ACC112 (cell line): ENCODE measurements around the gene CTSE.

Experiments
- H2AFZ ChIP-seq: fragments of 200-600 bp; sonication (generic); one replicate; pipeline ENCODE4 v1.6.0; 2017; ENCODE audit warnings: antibody characterized with exemption, low read length; ENCODE audit not compliant: unreplicated experiment
- H3K27ac ChIP-seq: fragments of 200-600 bp; sonication (generic); 2 replicates; pipeline ENCODE4 v1.5.1; 2014; ENCODE audit warnings: low read depth, mild to moderate bottlenecking, antibody characterized with exemption, low read length, moderate library complexity
- H3K27me3 ChIP-seq: fragments of 200-600 bp; sonication (generic); 2 replicates; pipeline ENCODE4 v1.6.1; 2014; ENCODE audit warnings: mild to moderate bottlenecking, antibody characterized with exemption, low read length, moderate library complexity, mixed read lengths; ENCODE audit not compliant: insufficient read depth
- H3K36me3 ChIP-seq: fragments of 200-600 bp; sonication (generic); 2 replicates; pipeline ENCODE4 v1.6.1; 2016; ENCODE audit warnings: mild to moderate bottlenecking, antibody characterized with exemption, low read length, moderate library complexity, mixed read lengths; ENCODE audit not compliant: insufficient read depth
- H3K4me1 ChIP-seq: fragments of 200-600 bp; sonication (generic); one replicate; pipeline ENCODE4 v1.6.1; 2016; ENCODE audit warnings: low read length, mixed read lengths; ENCODE audit not compliant: insufficient read depth, unreplicated experiment, control insufficient read depth
- H3K4me3 ChIP-seq: fragments of 200-600 bp; sonication (generic); 2 replicates; pipeline ENCODE4 v1.5.1; 2014; ENCODE audit warnings: mild to moderate bottlenecking, low read depth, low read length
- H3K79me2 ChIP-seq: fragments of 200-600 bp; sonication (generic); one replicate; pipeline ENCODE4 v1.6.0; 2016; ENCODE audit warnings: low read length; ENCODE audit not compliant: control insufficient read depth, unreplicated experiment, insufficient read depth

Gene CTSE

GRCh38 chr1:205971082-205971481 lies 52.6 kb downstream of the CTSE start:
- Histone ChIP-seq H2AFZ (no peak overlapping the region), H3K4me1 (peaks cover 3% of the 10 kb centered on the region), H3K4me3 (no peak overlapping the region), H3K27me3 (no peaks in the 10 kb centered on the region), H3K79me2 (no peaks in the 10 kb centered on the region), H3K27ac (no peak overlapping the region), H3K36me3 (no peaks in the 10 kb centered on the region)

DNA sequence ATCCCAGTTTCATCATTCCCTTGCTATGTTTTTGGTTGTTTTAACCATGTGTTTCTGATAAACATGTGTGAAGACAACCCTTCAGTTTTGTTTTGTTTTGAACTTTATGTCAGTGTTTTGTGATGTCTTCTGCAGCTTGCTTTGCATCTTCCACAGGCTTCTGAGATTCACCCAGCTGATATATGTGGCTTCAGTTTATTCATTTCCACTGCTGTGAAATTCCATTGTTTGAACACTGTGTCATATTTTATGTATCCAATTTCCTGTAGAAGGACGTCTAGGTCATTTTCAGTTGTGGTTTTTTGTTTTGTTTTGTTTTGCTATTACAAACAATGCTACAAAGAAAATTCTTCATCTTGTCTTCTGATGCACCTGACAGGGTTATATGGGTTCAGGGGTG lies 53.2 kb downstream of the CTSE start:
- Histone ChIP-seq H2AFZ (no peak overlapping the region), H3K4me1 (peaks cover 3% of the 10 kb centered on the region)

DNA sequence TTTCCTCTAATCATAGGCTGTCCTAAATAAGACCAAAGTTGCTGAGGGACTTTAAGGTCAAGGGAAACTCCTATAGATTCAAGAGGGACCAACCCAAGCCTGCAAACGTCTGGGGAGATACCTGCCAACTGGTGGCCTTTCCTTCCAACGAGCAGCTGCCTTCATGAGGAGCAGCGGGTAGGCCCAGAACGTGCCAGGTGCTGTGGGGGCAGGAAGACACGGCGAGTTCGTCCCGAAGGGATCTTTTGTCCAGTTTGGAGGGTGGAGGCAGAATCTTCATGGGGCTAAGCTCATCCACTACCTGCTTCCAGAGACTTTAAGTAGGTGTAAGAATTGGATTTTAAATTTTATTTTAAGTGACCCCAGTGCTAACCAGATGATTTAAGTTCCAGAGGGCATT lies 54.5 kb downstream of the CTSE start:
- H3K27me3 ChIP-seq: no peaks in the 10 kb centered on the region
- H3K27ac ChIP-seq: no peak overlapping the region
- H3K4me1 ChIP-seq: peaks cover 3% of the 10 kb centered on the region
- no peak overlapping the region for H3K4me3 ChIP-seq
- H3K79me2 ChIP-seq: no peaks in the 10 kb centered on the region
- H2AFZ ChIP-seq: no peak overlapping the region
- H3K36me3 ChIP-seq: no peaks in the 10 kb centered on the region

More for the DNA sequence above, 53.2 kb downstream of the CTSE start:
- Histone ChIP-seq H3K36me3 (no peaks in the 10 kb centered on the region), H3K27me3 (no peaks in the 10 kb centered on the region), H3K4me3 (no peak overlapping the region), H3K79me2 (no peaks in the 10 kb centered on the region), H3K27ac (no peak overlapping the region)

GRCh38 chr1:205967554-205968335 lies 56.0 kb downstream of the CTSE start:
- Histone ChIP-seq H2AFZ (no peak overlapping the region), H3K4me3 (no peak overlapping the region), H3K27ac (no peak overlapping the region), H3K79me2 (no peaks in the 10 kb centered on the region), H3K27me3 (no peaks in the 10 kb centered on the region), H3K4me1 (peaks cover 18% of the 10 kb centered on the region), H3K36me3 (no peaks in the 10 kb centered on the region)

- Histone ChIP-seq H3K4me3 (no peak overlapping the region), H3K79me2 (no peaks in the 10 kb centered on the region), H3K36me3 (no peaks in the 10 kb centered on the region), H2AFZ (no peak overlapping the region), H3K27me3 (no peaks in the 10 kb centered on the region), H3K4me1 (peaks cover 35% of the 10 kb centered on the region), H3K27ac (no peak overlapping the region)
These were observed 58.4 kb downstream of the CTSE start for GRCh38 chr1:205965036-205965884.

GRCh38 chr1:205963352-205964155 lies 60.1 kb downstream of the CTSE start:
- no peaks in the 10 kb centered on the region for H3K27me3 ChIP-seq
- no peaks in the 10 kb centered on the region for H3K36me3 ChIP-seq
- H3K4me1 ChIP-seq: peaks cover 35% of the 10 kb centered on the region
- no peak overlapping the region for H2AFZ ChIP-seq
- H3K27ac ChIP-seq: peak overlapping the region; percentile 55; the same call in 1 of the 2 replicates
- H3K79me2 ChIP-seq: no peaks in the 10 kb centered on the region
- no peak overlapping the region for H3K4me3 ChIP-seq

- no peaks in the 10 kb centered on the region for H3K36me3 ChIP-seq
- no peaks in the 10 kb centered on the region for H3K79me2 ChIP-seq
- H3K4me1 ChIP-seq: peaks cover 31% of the 10 kb centered on the region
- no peaks in the 10 kb centered on the region for H3K27me3 ChIP-seq
- no peak overlapping the region for H2AFZ ChIP-seq
- no peak overlapping the region; the same call in 1 of the 2 replicates for H3K27ac ChIP-seq
- H3K4me3 ChIP-seq: no peak overlapping the region
These were observed 60.9 kb downstream of the CTSE start for GRCh38 chr1:205962821-205963221.

DNA sequence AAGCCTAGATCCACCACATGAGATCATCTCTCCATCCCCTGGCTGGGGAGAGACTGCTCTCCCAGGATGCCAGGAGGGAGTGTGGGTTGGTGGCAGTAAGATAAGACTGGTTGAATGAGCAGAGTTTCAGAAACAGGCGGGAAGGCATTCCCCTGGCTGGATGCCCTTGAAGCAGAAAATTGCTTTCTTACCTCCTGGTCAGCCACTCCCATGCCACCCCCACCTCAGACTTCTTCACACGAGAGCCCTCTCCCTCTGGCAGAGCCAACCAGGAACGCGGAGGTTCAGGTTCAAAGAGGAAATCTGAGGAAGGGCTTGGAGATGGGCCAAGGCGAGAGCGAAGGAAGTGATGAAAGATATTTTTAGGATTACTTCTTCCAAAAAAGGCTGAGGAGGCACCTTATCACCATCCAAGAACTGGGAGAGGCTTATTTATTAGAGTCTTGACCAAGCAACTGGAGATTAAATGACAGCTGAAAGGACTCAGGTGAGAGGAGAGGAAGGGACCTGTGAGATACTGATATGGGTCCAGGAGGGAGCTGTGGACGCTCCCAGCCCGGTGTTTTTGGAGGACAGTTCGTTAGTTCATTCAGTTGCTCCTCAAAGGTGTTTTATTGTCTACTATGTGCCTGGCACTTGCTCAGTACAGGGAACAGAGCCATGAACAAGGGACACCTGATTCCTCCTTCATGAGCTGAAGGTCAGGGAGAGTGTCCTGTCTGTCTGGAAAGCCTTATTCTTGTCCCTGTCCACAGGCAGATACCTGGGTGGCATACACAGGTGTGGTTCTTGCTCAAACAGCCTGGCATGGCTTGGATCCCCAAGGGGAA lies 61.5 kb downstream of the CTSE start:
- H3K27ac ChIP-seq: peak overlapping the region; percentile 1; the same call in 1 of the 2 replicates
- no peaks in the 10 kb centered on the region for H3K36me3 ChIP-seq
- no peak overlapping the region for H3K4me3 ChIP-seq
- no peaks in the 10 kb centered on the region for H3K79me2 ChIP-seq
- peaks cover 31% of the 10 kb centered on the region for H3K4me1 ChIP-seq
- no peak overlapping the region for H2AFZ ChIP-seq
- H3K27me3 ChIP-seq: no peaks in the 10 kb centered on the region

DNA sequence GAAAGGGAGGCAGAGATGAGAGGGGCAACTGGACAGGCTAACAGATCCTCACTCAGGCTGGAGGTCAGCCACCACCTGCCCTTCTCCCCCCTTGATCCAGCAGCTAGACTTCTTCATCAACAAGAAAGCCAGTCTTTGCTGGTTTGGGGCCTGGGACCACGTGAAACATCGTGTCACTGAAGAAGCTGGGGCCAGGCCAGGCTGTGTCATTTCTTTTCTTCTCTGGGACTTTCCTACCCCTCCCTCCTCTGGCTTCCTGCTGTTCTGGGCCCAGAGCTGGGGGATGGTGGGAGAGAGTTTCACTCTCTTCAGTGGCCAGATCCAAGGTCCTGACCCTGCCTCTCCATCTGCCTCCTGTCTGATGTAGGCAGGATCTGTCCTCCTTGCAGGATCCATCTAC lies 62.3 kb downstream of the CTSE start:
- H3K4me1 ChIP-seq: peaks cover 31% of the 10 kb centered on the region
- H3K27ac ChIP-seq: peak overlapping the region; percentile 1; the same call in 1 of the 2 replicates
- H3K4me3 ChIP-seq: no peak overlapping the region
- no peaks in the 10 kb centered on the region for H3K27me3 ChIP-seq
- H3K79me2 ChIP-seq: no peaks in the 10 kb centered on the region
- H2AFZ ChIP-seq: no peak overlapping the region
- H3K36me3 ChIP-seq: no peaks in the 10 kb centered on the region

DNA sequence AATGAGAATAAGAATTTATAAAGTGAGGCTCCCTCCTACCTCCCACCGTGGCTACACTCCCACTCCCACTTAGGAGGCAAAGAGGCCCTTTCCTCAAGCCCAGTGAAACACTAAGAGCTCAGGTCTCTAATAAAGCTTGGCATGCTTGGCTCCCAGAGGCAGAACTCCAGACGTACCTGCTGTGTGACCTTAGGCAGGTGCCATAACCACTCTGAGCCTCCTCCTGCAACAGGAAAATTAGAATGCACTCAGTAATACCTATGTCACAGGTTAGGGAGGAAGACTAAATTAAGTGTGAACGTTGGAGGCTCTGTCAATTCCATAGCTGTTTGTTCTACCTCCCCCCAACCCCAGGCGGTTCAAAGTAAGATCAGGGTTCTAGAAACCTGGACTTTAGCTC lies 63.9 kb downstream of the CTSE start:
- no peaks in the 10 kb centered on the region for H3K79me2 ChIP-seq
- peaks cover 31% of the 10 kb centered on the region for H3K4me1 ChIP-seq
- H3K27me3 ChIP-seq: no peaks in the 10 kb centered on the region
- H3K4me3 ChIP-seq: no peak overlapping the region
- H2AFZ ChIP-seq: no peak overlapping the region
- no peak overlapping the region for H3K27ac ChIP-seq
- H3K36me3 ChIP-seq: no peaks in the 10 kb centered on the region
